Right ventricle myocardium superior (tissue), 1 donor: Measurements from ENCODE around the gene ANKRD23. TPM values are rescaled to one million over a fixed set of nuclear protein-coding genes. Genes with fewer than 3 reads are reported as not detected.
"Not testable (repeated sequence)": the region's sequence is repeated elsewhere in the genome, so short reads cannot be mapped to it uniquely, and the experiment has no call there.

Experiments used
- ATAC-seq: fragments of 200-7000 bp; cut with Tn5 transposase; one replicate; pipeline ENCODE4 v1.9.1; 2020; ENCODE audit warnings: mild to moderate bottlenecking; ENCODE audit not compliant: poor library complexity
- DNase-seq: peaks from one replicate; pipeline ENCODE4 v3.0.0-alpha.2; 2020
- intact Hi-C: fragments of 100-400 bp; cut with DNase I; formaldehyde crosslinking; loops from one replicate; pipeline ENCODE4 v1.11.2; 2022
- total RNA-seq: library from RNA; stranded (reverse); fragmentation: NEBNext Ultra II Directional; extraction: Animal tissue kit (Norgen Biotek cat#: 25700); gene quantifications from one replicate; pipeline ENCODE4 v1.2.1, GENCODE V29; 2021
- donor health status: DM: no; HTN: yes; CAD: no; lungs with severe emphysema.

ANKRD23 gene
- total RNA-seq, 1 donor from 2014 or later = 10.6 TPM

GRCh38 chr2:96866986-96867755, 23.4 kb upstream of the ANKRD23 start:
- intact Hi-C loops = no loop called here
- DNase-seq (no peak), ATAC-seq (no peak)

GRCh38 chr2:96866586-96866985, 22.8 kb upstream of the ANKRD23 start:
- DNase-seq = no peak
- intact Hi-C loops = no loop called here
- ATAC-seq = no peak

GRCh38 chr2:96866149-96866548, 22.3 kb upstream of the ANKRD23 start:
- no peak for ATAC-seq
- no peak for DNase-seq
- intact Hi-C loops = no loop called here

GRCh38 chr2:96865654-96866053, 21.8 kb upstream of the ANKRD23 start:
- intact Hi-C loops = no loop called here
- no peak for DNase-seq
- ATAC-seq = no peak

- intact Hi-C loops = no loop called here
- ATAC-seq (peak; percentile 46), DNase-seq (peak; percentile 87)
These were observed 20.7 kb upstream of the ANKRD23 start for GRCh38 chr2:96864343-96865091.

- peak; percentile 18 for DNase-seq
- ATAC-seq = no peak
- intact Hi-C loops = no loop called here
These were observed 19.9 kb upstream of the ANKRD23 start for GRCh38 chr2:96863575-96864342.

DNA sequence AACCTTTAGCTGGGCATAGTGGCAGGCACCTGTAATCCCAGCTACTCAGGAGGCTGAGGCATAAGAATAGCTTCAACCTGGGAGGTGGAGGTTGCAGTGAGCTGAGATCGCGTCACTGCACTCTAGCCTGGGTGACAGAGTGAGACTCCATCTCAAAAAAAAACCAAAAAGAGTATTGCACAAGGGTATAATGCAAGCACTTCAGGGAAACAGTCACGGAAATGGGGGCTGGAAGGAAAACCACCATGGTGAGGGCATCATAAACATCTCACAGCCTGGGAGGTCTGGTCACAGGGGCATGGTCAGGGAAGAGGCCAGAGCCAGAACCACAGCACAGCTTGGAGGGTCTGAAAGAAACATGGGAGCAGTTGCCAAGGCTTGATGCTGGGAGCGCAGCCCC, 19.2 kb upstream of the ANKRD23 start:
- DNase-seq, intact Hi-C loops, ATAC-seq: not testable (repeated sequence)

- peak; percentile 48 for DNase-seq
- intact Hi-C loops = no loop called here
- ATAC-seq = no peak
These were observed 17.3 kb upstream of the ANKRD23 start for GRCh38 chr2:96861074-96861473.

DNA sequence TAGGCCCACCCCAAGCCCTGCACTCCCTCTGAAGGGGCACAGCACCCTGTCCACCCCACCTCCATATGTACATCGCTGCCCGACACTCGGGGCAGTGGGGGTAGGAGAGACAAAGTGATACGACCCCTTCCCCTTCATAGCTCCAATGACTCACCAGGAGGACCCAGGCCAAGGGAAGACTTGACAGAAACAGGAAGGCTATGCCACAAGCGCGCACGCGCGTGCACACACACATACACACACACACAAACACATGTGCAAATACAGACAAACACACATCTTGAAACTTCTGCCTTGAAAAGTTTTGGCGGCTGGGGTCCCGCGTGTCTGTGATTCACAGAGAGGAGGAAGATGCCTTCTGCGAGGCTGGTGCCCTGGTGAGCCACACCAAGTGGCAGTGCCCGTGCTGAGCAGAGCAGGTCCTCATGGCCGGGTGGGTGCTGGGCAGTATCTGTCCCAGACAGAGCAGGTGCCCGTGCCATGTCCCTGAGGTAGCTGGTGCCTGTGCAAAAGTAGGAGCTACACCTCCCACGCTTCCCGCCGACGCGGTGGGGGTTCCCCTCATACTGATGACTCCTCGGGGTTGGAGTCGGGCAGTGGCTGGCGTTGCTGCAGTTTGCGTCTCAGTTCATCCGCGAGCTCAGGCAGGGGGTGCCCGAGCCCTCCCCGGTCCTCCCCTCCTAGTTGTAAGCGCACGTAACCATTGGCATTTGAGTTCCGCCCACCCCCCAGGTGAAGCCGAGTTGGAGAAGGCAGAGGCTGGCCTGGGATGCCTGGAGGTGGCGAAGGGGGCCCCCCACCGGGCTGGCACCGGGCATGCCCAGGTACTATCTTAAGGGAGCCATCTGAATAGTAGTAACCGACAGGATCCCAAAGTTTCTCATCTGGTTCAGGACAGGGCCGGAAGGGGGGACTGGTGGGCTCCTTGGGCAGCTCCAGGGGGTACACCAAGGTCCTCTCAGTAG, 16.5 kb upstream of the ANKRD23 start:
- peak; percentile 42 for DNase-seq
- intact Hi-C loops = no loop called here
- ATAC-seq = no peak

GRCh38 chr2:96859681-96860064, 15.9 kb upstream of the ANKRD23 start:
- DNase-seq (no peak), ATAC-seq (no peak)
- intact Hi-C loops = loop anchor here (2.0 kb wide), 1 partner anchor 91 kb away; no protein-coding TSS in a partner anchor

- intact Hi-C loops = loop anchor here (2.0 kb wide), 1 partner anchor 92 kb away; no protein-coding TSS in a partner anchor
- DNase-seq (peak; percentile 81), ATAC-seq (no peak)
These were observed 15.4 kb upstream of the ANKRD23 start for GRCh38 chr2:96859099-96859649.

GRCh38 chr2:96857667-96858372, 14.0 kb upstream of the ANKRD23 start, which contains the start of gene ANKRD39:
Gene ANKRD39, minus strand, starts transcription at chr2:96858016. Its CDS starts 29 bp downstream, at chr2:96857987.
- intact Hi-C loops = loop anchor here (2.0 kb wide), 1 partner anchor 93 kb away; no protein-coding TSS in a partner anchor
- DNase-seq (peak; percentile 99), ATAC-seq (peak; percentile 96)

DNA sequence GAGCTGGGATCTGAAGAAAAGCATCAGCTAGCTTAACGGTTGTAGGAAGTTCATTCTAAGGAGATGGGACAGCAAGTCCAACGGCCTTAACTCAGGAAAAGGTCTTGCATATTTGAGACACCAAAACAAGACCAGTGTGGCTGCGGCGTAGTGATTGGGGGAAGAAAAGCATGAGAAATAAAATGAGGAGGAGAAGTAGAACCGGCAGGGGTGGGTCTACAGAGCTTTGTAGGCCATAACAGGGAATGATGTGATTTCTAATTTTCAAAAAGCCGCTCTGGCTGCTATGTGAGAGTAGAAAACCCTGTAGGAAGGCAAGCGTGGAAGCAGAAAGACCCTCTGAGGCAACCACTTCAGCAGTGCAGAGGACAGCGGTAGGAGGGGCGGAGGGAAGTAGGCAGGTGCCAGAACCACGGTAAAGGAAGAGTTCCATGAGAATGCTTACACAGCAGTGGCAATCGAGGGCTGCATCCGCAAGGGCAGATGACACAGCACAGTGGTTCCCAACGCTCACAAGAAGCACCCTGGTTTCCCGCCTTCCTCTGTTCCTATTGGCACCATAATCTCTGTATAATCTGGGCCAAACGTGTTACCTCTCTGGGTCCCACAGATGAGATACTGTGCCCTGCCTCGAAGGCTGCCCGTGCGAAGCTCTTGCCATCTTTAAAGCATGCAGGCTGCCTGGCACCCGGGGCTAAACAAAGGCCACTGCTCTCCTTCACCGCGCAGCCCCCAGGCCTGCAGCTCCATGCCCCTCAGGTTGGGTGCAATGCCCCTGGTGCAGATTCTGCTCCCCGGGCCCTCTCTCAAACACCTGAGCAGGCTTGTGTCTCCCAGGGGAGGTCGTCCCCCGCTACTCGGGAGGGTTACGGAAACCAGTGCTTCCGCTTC, 13.2 kb upstream of the ANKRD23 start:
- intact Hi-C loops = no loop called here
- peak; percentile 2 for ATAC-seq
- DNase-seq = no peak

DNA sequence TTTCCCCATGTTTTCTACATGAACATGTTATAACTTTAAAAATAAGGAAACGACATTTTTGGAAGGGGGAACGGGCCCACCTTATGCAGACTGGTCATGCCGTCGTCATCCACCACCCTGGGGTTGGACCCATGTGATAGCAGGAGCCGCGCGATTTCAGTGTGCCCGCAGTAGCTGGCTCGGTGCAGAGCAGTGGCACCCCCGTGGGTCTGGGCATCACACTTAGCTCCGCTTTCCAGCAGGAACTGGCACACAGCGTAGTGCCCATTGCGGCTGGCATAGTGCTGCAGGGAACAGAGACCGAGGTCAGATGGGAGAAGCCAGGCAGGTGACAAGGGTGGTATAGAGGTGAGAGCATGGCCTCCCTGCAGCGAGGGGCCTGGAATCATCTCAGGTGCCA, 9.5 kb upstream of the ANKRD23 start:
- intact Hi-C loops = no loop called here
- no peak for ATAC-seq
- DNase-seq = no peak

- no peak for ATAC-seq
These were observed 8.8 kb upstream of the ANKRD23 start for GRCh38 chr2:96852667-96853066.

DNA sequence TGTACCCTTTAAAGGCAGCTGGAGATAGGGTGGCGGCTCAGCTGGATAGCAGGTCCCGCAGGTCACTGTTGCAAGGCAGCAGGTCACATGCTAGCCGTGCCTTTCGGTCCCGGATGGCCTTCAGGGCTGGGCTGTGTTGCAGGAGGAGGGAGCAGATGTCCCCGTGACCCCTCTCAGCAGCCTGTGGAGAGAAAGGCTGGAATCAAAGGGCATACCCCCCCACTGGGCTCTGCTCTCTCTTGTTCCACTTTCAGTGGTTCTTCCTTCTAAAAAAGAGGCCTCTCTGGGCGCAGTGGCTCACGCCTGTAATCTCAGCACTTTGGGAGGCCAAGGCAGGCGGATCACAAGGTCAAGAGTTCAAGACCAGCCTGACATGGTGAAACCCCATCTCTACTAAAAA, 4.4 kb upstream of the ANKRD23 start:
- peak; percentile 24 for ATAC-seq

More at GRCh38 chr2:96852667-96853066, 8.8 kb upstream of the ANKRD23 start:
- no peak for DNase-seq
- intact Hi-C loops = no loop called here

More for the DNA sequence above, 4.4 kb upstream of the ANKRD23 start:
- no peak for DNase-seq
- intact Hi-C loops = no loop called here
